ENCODE measurements around the gene CDKN2B.

DNA sequence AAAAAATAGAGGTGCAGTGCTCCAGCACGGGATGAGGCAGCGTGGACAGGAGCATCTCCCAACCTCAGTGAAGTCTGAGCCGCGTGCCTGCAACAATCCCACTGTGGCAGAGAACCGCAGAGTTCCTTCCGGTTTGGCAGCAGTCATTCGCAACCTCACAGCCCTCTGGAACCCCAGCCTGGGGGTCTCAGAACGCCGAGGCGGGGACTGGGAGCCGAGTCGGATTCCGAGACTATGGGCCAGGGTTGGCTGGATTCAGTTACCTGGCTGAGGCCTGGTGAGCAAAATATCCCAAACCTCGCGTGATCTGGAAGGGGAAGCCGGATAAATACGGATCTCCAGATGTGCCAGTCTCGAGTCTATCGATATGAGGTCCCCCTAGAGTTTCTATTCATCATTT lies 41.9 kb downstream of the CDKN2B start:
- TF ChIP-seq YY1 (tag by site-specific recombination; IDR thresholded peaks at IDR 0.05) (no peak), KLF7 (tag by site-specific recombination; IDR thresholded peaks at IDR 0.05; ENCODE audit: borderline replicate concordance) (no peak), ZNF248 (tag by site-specific recombination; IDR thresholded peaks at IDR 0.05) (no peak), ZNF274 (IDR thresholded peaks at IDR 0.05; ENCODE audit: low read length) (no peak), ZNF274 (tag by site-specific recombination; IDR thresholded peaks at IDR 0.05; ENCODE audit: borderline replicate concordance) (no peak), OSR2 (tag by site-specific recombination; IDR thresholded peaks at IDR 0.05) (no peak), ZFP3 (tag by site-specific recombination; IDR thresholded peaks at IDR 0.05; ENCODE audit: low read depth) (no peak), ZNF76 (tag by site-specific recombination; IDR thresholded peaks at IDR 0.05; ENCODE audit: borderline replicate concordance, low read depth) (no peak), PRDM1 (tag by site-specific recombination; IDR thresholded peaks at IDR 0.05) (no peak), GLI2 (tag by site-specific recombination; IDR thresholded peaks at IDR 0.05; ENCODE audit: borderline replicate concordance, low read depth) (no peak), ZNF560 (tag by site-specific recombination; IDR thresholded peaks at IDR 0.05; ENCODE audit: borderline replicate concordance) (no peak)
- TF ChIP-seq, protein P1, sequence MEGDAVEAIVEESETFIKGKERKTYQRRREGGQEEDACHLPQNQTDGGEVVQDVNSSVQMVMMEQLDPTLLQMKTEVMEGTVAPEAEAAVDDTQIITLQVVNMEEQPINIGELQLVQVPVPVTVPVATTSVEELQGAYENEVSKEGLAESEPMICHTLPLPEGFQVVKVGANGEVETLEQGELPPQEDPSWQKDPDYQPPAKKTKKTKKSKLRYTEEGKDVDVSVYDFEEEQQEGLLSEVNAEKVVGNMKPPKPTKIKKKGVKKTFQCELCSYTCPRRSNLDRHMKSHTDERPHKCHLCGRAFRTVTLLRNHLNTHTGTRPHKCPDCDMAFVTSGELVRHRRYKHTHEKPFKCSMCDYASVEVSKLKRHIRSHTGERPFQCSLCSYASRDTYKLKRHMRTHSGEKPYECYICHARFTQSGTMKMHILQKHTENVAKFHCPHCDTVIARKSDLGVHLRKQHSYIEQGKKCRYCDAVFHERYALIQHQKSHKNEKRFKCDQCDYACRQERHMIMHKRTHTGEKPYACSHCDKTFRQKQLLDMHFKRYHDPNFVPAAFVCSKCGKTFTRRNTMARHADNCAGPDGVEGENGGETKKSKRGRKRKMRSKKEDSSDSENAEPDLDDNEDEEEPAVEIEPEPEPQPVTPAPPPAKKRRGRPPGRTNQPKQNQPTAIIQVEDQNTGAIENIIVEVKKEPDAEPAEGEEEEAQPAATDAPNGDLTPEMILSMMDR (tag by site-specific recombination; IDR thresholded peaks at IDR 0.05) = no peak
- TF ChIP-seq, protein P2, sequence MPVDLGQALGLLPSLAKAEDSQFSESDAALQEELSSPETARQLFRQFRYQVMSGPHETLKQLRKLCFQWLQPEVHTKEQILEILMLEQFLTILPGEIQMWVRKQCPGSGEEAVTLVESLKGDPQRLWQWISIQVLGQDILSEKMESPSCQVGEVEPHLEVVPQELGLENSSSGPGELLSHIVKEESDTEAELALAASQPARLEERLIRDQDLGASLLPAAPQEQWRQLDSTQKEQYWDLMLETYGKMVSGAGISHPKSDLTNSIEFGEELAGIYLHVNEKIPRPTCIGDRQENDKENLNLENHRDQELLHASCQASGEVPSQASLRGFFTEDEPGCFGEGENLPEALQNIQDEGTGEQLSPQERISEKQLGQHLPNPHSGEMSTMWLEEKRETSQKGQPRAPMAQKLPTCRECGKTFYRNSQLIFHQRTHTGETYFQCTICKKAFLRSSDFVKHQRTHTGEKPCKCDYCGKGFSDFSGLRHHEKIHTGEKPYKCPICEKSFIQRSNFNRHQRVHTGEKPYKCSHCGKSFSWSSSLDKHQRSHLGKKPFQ (tag by site-specific recombination; IDR thresholded peaks at IDR 0.05) = no peak
- TF ChIP-seq, protein P3, sequence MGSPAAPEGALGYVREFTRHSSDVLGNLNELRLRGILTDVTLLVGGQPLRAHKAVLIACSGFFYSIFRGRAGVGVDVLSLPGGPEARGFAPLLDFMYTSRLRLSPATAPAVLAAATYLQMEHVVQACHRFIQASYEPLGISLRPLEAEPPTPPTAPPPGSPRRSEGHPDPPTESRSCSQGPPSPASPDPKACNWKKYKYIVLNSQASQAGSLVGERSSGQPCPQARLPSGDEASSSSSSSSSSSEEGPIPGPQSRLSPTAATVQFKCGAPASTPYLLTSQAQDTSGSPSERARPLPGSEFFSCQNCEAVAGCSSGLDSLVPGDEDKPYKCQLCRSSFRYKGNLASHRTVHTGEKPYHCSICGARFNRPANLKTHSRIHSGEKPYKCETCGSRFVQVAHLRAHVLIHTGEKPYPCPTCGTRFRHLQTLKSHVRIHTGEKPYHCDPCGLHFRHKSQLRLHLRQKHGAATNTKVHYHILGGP (tag by site-specific recombination; IDR thresholded peaks at IDR 0.05) = no peak
